Smooth muscle cell of bladder (primary cell): ENCODE results near the gene NIP7. TPM values are rescaled to one million over a fixed set of nuclear protein-coding genes. Genes with fewer than 3 reads are reported as not detected.

Experiments
- total RNA-seq: library from RNA; depleted of rRNA; stranded (reverse); fragments of >200 nt; gene quantifications from 2 replicates; pipeline ENCODE4 v1.2.3, GENCODE V29; 2014

The NIP7 gene
- 16.4 and 19.8 TPM in 2 replicates for total RNA-seq

DNA sequence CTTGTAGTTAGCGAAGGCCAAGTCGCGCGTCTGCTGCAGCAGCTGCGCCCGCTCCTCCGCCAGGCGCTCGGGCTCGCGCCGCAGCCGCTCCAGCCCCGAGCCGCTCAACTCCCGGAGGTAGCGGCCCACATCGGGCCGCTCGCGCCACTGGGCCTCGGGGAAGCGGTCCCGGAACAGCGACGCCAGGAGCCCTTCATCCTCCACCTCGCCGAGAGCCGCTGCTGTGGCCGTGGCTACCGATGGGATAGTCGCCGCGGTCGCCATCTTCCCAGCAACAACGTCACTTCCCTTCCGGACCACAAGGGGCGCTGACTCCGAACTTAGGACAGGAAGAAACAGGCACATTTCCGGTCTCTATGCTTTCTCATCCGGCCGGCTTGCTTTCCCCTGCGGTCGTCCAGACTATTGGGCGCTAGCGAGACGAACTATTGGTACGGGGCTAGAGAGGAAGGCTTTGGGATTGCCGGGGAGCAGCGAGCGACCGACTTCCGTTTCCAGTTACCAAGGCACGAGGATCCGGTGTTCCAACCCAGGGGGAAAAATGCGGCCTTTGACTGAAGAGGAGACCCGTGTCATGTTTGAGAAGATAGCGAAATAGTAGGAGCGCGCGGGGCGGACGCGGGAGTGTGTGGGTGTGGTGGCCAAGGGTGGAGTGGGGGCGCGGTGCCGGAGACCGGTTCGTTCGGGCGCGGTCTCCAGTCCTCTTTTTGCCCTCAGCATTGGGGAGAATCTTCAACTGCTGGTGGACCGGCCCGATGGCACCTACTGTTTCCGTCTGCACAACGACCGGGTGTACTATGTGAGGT is at the start of gene NIP7, which contains the start of gene COG8:
Gene NIP7 (plus strand): TSS at position 484 of the 806 bp plus-strand sequence. CDS start 58 bp downstream, at position 542.
Gene COG8 (minus strand): TSS at position 276 of the 806 bp plus-strand sequence. CDS start 12 bp downstream, at position 264.

DNA sequence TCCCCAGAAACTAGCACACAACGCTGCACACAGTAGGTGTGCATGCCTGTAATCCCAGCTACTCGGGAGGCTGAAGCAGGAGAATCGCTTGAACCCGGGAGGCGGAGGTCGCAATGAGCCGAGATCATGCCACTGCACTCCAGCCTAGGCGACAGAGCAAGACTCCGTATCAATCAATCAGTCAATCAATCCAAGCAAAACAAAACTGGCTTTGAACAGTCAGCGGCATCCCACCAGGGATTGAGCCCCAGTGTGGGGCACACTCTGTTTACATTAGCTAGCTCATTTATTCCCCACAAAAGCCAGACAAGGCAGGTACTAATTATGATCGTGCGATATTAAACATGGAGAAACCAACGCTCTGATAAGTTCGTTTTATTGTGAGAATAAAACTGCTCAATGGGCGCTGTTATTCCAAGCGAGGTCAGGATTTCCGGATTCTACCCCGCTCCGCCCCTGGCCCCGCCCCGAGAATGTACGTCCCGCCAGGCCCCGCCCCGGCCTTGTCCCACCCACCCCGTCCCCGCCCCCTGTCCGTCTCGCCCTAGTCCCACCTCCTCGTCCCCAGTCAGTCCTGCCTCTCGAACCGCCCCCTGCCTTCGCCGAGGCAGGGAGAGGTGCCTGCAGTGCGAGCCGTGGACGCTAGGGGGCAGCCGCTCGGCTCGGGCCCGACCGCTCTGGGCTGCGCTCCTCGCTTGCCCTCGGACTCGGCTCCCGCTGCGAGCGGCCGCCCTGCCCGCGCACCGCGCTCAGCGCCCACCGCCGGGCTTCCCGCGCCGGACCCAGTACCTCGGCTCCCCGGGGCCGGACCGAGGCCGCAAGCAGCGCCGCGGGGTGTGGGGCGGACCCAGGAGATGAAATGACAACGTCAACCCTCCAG is 28.7 kb upstream of the NIP7 start, which contains the start of gene VPS4A:
Gene VPS4A (plus strand): TSS at position 698 of the 880 bp plus-strand sequence. CDS start 162 bp downstream, at position 860.

DNA sequence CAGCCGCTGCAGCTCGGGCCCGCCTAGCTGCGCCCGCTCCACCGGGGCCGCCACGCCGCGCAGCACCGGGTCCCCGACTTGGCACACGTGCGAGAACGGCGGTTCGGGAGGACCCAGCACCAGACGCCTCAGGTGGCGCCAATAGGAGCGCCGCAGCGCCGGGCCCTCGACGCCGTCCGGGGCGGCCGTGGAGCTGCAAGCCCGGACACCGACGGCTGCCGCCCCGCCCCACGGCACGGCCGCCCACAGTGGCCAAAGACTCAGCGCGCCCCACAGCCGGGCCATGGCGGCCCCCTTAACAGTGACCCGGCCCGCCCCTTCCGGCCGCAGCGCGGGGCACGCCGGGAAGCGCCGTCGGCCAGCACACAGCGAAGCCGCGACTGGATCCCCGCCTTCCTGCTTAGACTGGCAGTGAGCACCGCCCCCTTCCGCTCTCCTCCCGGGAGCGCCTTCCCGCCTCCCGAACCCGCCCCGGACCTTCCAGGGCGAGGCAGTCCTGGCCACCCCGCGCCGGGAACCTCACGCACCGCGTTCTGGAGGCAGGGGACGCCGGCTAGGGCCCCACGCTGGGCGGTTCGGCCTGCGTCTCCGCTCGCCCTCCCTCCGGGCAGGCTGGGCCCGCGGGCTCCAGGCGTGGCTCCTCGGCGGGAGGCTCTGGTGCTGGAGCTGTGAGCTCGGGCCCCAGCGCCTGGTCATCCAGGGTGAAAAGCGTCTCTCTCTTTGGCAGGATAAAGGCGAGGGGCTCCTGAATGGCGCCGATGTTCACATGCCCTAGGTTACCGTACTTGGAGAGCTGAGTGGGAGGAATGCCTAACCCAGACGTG is 9.1 kb upstream of the NIP7 start, which contains the start of gene PDF:
Gene PDF (minus strand): TSS at position 303 of the 824 bp plus-strand sequence. CDS start 18 bp downstream, at position 285.

DNA sequence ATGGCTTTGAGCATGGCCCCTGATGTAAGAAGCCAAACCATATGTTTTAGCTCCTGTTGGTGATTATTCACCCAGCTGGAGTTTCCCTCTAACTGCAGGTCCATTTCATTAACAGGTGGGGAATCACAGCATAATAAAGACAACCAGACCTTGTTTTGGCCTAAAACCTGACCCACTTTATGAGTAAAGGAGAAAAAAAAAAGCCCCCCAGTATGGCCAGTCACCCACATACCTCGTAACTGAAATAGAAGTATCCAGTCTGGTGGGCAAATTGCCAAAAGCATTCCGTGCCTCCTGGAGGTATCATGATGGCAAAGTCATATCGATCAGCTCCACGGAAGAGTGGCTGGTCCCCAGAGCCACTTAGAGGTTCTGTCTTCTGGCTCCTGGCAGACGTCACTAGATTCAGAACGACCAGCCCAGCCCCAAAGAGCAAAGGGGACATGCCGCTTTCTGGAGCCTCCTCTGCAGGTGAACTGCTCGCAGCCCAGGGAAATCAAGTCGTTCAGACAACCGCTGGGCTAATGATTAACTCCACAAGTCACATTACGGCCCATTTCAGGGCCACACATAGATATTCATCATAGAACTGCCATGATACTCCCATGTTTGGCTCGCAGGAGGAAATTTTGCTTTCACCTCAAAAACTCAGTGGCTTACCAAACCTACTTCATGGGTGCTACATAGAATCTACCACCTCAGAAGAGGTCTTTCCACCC is 11.9 kb downstream of the NIP7 start, which contains the start of gene TMED6:
Gene TMED6 (minus strand): TSS at position 478 of the 719 bp plus-strand sequence. CDS start 33 bp downstream, at position 445.

Other genes with a start within 250 kb of the NIP7 start
- gene HAS3, start 234.1 kb upstream of the NIP7 start, total RNA-seq = 2.4 and 7.6 TPM in 2 replicates
- gene CHTF8, start 207.2 kb upstream of the NIP7 start, total RNA-seq = 30.0 and 31.6 TPM in 2 replicates
- gene UTP4, start 207.1 kb upstream of the NIP7 start, total RNA-seq = 14.6 and 16.4 TPM in 2 replicates
- 43.2 and 58.3 TPM in 2 replicates for gene SNTB2, start 152.6 kb upstream of the NIP7 start, total RNA-seq
- 28.7 and 33.5 TPM in 2 replicates for gene VPS4A, start 28.4 kb upstream of the NIP7 start, total RNA-seq
- gene PDF, start 9.2 kb upstream of the NIP7 start, total RNA-seq = 7.1 and 9.5 TPM in 2 replicates
- gene COG8, start 208 bp upstream of the NIP7 start, total RNA-seq = 23.6 and 31.8 TPM in 2 replicates
- 0.28 TPM in 1 of 2 replicates, not detected in the other for gene TMED6, start 12.0 kb downstream of the NIP7 start, total RNA-seq
- 10.7 and 12.1 TPM in 2 replicates for gene TERF2, start 46.2 kb downstream of the NIP7 start, total RNA-seq
- 55.5 and 67.8 TPM in 2 replicates for gene CYB5B, start 84.8 kb downstream of the NIP7 start, total RNA-seq
- gene NFAT5, start 226.2 kb downstream of the NIP7 start, total RNA-seq = 12.9 and 13.9 TPM in 2 replicates